ENCODE data around the gene MTUS2. TPM values are rescaled to one million over a fixed set of nuclear protein-coding genes. Genes with fewer than 3 reads are reported as not detected.
A peak's percentile ranks its signal among the peaks of the same experiment; 100 is the strongest.

The MTUS2 gene
- total RNA-seq, 1 experiment from 2014 or later, result 0.11 TPM

DNA sequence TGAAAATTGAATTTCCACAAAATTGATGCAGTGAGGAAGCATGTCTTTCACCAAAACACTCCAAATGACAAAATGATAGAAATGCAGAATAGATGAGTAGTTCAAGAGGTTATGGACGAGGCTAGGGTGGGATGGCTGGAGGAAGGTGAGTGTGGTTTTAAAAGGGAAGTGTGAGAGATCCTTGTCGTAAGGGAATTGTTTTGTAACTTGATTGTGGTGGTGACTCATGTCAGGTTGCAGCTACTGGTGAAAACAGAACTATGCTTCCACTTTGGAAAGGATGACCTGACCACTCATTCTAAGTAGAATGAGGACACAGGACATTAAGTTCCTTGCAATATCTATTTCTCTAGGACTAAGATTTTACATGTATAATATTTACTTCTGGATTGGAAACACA lies 345.7 kb downstream of the MTUS2 start:
- ChIA-PET CTCF (no interaction called here), POLR2A (ENCODE audit: low non-redundant PET) (no interaction called here)
- TF ChIP-seq, protein P1, sequence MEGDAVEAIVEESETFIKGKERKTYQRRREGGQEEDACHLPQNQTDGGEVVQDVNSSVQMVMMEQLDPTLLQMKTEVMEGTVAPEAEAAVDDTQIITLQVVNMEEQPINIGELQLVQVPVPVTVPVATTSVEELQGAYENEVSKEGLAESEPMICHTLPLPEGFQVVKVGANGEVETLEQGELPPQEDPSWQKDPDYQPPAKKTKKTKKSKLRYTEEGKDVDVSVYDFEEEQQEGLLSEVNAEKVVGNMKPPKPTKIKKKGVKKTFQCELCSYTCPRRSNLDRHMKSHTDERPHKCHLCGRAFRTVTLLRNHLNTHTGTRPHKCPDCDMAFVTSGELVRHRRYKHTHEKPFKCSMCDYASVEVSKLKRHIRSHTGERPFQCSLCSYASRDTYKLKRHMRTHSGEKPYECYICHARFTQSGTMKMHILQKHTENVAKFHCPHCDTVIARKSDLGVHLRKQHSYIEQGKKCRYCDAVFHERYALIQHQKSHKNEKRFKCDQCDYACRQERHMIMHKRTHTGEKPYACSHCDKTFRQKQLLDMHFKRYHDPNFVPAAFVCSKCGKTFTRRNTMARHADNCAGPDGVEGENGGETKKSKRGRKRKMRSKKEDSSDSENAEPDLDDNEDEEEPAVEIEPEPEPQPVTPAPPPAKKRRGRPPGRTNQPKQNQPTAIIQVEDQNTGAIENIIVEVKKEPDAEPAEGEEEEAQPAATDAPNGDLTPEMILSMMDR (conservative IDR thresholded peaks at IDR 0.05; ENCODE audit: low read depth, low read length), result no peak
- TF ChIP-seq EZH2 (IDR thresholded peaks at IDR 0.05; ENCODE audit: borderline replicate concordance, low read depth, low read length, poor library complexity, severe bottlenecking), result no peak
- Histone ChIP-seq H3K4me1 (ENCODE audit: insufficient read depth, low read length, poor library complexity, severe bottlenecking) (no peaks in the 10 kb centered on the region), H3K9me3 (ENCODE audit: low read depth, low read length, poor library complexity, severe bottlenecking) (no peaks in the 10 kb centered on the region), H3K36me3 (ENCODE audit: insufficient read depth, low read length, poor library complexity, severe bottlenecking) (no peaks in the 10 kb centered on the region), H3K27ac (ENCODE audit: low read depth, low read length, poor library complexity, severe bottlenecking) (no peak overlapping the region), H3K27me3 (replicated peaks; ENCODE audit: insufficient read depth, low read depth, low read length, poor library complexity) (peaks cover 4% of the 10 kb centered on the region), H3K4me3 (ENCODE audit: low read depth, low read length, poor library complexity, severe bottlenecking) (no peak overlapping the region)
- DNase-seq (ENCODE audit: low spot score), result no peak
- BruUV-seq (replicated peaks), result no TSS peak
- intact Hi-C loops (cut with micrococcal nuclease; ENCODE audit: unreplicated experiment), result no loop called here

DNA sequence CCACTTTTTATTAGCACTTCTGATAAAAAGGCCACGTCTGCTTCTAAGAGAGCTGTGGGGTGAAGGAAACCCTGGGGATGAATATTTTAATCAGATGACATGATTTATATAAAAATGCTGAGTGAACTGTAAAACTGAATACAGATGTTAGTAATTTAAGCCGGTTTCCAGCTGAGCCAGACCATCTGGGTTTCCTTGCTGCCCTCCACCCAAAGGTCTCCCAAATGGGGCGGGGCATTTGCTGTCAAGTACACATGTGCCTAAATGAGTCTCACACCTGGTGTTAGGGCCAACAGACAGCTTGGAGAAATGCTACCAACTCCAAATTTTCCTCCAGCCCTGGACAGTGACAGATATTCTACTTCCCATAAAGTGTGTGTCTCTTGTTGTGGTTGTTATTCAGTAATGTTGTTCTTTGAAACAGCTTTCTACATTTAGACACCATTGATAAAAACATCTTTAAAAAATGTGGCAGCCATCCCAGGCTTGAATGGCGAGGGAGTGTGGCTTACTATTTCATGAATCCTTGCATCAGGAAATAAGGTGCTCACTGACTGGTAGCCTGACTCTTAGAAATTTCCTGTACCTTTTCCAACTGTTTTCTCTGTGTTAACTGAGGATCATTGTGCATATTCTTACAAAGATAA lies 350.4 kb downstream of the MTUS2 start:
- H3K27me3 ChIP-seq (replicated peaks; ENCODE audit: insufficient read depth, low read depth, low read length, poor library complexity), result no peaks in the 10 kb centered on the region
- ChIA-PET POLR2A (ENCODE audit: low non-redundant PET) (no interaction called here), CTCF (no interaction called here)
- H3K27ac ChIP-seq (ENCODE audit: low read depth, low read length, poor library complexity, severe bottlenecking), result no peak overlapping the region
- H3K36me3 ChIP-seq (ENCODE audit: insufficient read depth, low read length, poor library complexity, severe bottlenecking), result no peaks in the 10 kb centered on the region
- no peak overlapping the region for H3K4me3 ChIP-seq (ENCODE audit: low read depth, low read length, poor library complexity, severe bottlenecking)
- intact Hi-C loops (cut with micrococcal nuclease; ENCODE audit: unreplicated experiment), result no loop called here
- no peaks in the 10 kb centered on the region for H3K9me3 ChIP-seq (ENCODE audit: low read depth, low read length, poor library complexity, severe bottlenecking)
- H3K4me1 ChIP-seq (ENCODE audit: insufficient read depth, low read length, poor library complexity, severe bottlenecking), result no peaks in the 10 kb centered on the region
- DNase-seq (ENCODE audit: low spot score), result peak; percentile 10
- TF ChIP-seq, protein P1 (conservative IDR thresholded peaks at IDR 0.05; ENCODE audit: low read depth, low read length), result no peak
- no peak for TF ChIP-seq EZH2 (IDR thresholded peaks at IDR 0.05; ENCODE audit: borderline replicate concordance, low read depth, low read length, poor library complexity, severe bottlenecking)
- no TSS peak for BruUV-seq (replicated peaks)

DNA sequence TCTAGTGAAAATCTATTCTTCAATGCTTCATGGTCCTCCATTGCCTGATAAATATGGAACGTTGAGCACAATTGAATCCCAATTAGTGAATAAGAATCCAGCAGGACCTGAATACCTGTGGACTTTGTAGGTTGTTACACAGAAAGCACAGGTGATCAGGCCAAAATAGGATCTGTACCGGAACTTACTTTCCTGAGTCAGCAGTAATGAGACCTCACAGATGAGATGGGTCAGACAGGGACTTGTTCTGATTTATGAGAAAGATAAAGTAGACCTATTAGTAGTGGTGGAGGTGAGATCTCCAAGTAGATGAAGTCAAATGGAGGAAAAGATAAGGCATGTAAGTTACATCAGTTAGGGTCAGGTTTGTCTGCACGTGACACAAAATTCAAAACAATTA lies 351.1 kb downstream of the MTUS2 start:
- H3K27me3 ChIP-seq (replicated peaks; ENCODE audit: insufficient read depth, low read depth, low read length, poor library complexity), result no peaks in the 10 kb centered on the region
- H3K27ac ChIP-seq (ENCODE audit: low read depth, low read length, poor library complexity, severe bottlenecking), result no peak overlapping the region
- no peaks in the 10 kb centered on the region for H3K9me3 ChIP-seq (ENCODE audit: low read depth, low read length, poor library complexity, severe bottlenecking)
- intact Hi-C loops (cut with micrococcal nuclease; ENCODE audit: unreplicated experiment), result no loop called here
- POLR2A ChIA-PET (ENCODE audit: low non-redundant PET), result no interaction called here
- H3K36me3 ChIP-seq (ENCODE audit: insufficient read depth, low read length, poor library complexity, severe bottlenecking), result no peaks in the 10 kb centered on the region
- no peak for DNase-seq (ENCODE audit: low spot score)
- H3K4me3 ChIP-seq (ENCODE audit: low read depth, low read length, poor library complexity, severe bottlenecking), result no peak overlapping the region
- no peak for TF ChIP-seq EZH2 (IDR thresholded peaks at IDR 0.05; ENCODE audit: borderline replicate concordance, low read depth, low read length, poor library complexity, severe bottlenecking)
- TF ChIP-seq, protein P1 (conservative IDR thresholded peaks at IDR 0.05; ENCODE audit: low read depth, low read length), result no peak
- H3K4me1 ChIP-seq (ENCODE audit: insufficient read depth, low read length, poor library complexity, severe bottlenecking), result no peaks in the 10 kb centered on the region
- no TSS peak for BruUV-seq (replicated peaks)
- CTCF ChIA-PET, result no interaction called here
